ENCODE results near the gene IPCEF1.
"Not testable (repeated sequence)": the region's sequence is repeated elsewhere in the genome, so short reads cannot be mapped to it uniquely, and the experiment has no call there.

IPCEF1 gene

DNA sequence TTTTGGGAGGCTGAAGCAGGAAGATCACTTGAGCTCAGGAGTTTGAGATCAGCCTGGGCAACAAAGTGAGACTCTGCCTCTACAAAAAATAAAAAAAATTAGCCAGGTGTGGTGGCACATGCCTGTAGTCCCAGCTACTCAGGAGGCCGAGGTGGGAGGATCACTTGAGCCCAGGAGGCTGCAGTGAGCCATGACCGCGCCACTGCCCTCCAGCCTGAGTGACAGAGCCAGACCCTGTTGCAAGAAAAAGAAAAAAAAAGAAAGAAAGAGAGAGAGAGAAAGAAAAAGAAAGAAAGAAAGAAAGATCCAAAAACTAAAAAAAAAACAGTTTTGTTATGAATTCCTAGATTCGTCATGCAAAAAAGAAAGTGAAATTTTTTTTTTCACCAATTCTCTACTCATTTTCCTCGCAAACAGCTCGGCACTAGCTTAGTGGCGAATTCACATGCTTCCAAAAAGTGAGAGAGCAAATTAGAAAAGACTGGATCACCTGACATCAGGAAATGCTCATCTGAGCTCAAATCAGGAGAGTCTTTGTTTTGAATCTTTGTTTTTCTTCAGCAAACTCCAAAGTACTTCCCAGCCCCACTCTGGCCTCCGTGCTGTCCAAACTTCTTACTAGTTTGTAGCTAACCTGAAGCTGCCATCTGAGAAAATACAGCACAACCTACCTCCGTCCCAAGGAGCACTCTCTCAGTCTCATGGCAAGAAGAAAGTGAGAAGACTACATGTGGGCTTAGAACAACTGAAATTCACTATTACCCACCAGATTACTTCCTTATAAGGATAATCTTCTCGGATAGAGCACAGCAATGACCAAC lies 27.0 kb downstream of the IPCEF1 start:
- no peak for DNase-seq

DNA sequence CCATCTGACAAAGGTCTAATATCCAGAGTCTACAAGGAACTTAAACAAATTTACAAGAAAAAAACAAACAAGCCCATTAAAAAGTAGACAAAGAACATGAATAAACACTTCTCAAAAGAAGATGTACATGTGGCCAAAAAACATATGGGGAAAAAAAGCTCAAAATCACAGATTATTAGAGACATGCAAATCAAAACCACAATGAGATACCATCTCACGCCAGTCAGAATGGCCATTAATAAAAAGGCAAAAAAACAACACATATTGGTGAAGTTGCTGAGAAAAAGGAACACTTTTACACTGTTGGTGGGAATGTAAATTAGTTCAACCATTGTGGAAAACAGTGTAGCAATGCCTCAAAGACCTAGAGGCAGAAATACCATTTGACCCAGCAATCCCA lies 29.3 kb downstream of the IPCEF1 start:
- DNase-seq = not testable (repeated sequence)

DNA sequence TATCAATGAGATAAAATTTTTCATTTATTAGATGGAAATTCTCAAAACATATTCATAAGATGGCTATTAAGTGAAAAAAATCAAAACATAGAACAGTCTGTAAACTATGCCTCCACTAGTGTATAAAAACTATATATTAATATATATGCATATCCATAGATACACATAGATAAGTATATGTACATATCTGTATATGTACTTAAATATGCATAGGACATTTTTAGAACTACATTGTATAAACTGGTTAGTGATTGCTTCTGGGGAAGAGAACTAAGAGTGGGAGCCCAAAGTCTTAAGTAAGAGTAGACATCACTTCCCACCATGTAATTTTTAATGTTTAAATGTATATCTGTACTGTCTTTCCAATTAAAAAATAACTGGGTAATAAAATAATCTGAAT lies 31.5 kb downstream of the IPCEF1 start:
- no peak for DNase-seq

DNA sequence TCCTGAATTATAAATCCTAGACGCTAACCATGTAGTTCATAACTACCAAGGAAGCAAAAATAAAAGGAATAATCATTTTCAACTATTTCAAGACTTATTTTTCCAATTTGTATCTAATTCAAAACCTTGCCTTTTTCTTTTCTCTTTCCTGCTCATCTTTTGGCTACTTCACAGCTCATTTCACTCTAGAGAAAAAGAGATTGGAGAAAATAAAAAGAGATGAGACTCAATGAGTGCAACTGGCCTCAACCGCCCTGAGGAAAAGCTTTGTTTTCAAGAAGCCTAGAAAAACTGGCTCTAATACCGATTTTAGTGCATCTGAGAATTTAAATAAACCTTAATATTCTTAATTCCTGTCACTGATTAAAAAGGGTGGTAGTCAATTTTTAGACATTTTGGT lies 36.4 kb downstream of the IPCEF1 start:
- DNase-seq = no peak

DNA sequence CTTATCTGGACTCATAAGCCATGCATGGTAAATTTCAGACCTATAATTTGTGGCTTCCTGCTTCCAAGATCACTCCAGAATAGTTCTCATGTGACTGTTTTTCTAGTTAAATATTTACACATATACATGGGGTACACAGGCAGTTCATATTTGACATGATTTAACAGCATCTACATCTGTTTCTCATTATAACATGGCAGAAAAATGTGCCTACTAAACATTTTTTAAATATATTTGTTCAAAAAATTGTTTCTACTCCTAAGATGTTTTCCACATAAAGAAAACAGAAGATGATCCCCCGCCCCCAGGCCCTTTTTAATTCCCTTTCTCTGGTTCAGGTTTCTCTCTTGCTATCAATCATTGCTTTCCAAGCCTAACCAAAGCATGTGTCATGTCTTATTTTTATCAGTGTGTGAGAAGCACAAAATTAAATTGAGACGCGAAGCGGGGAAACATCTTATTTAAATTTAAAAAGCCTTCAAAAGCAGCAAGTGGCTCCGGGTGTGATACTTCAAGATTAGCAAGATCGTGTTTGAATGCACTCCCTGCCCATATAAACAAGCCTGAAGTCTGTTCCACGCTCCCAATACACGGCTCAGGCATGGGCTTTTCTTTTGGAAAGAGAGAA lies 37.3 kb downstream of the IPCEF1 start:
- DNase-seq = no peak

DNA sequence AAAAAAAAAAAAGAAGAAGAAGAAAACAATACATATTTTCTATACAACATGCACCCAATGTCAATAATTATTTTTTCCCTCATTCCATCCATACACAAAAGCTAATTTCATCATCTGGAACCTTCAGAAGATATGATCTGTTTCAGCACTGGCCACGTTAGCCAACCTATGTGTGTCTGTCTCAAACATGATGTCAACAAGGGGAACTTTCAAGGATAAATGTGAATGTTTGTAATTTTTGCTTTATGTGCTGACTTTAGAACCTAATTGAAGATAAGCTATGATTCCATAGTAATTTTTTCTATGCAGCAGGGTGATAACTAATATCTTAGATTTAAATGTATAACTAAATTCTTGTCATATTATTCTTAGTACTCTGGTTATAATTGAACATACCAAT lies 37.9 kb downstream of the IPCEF1 start:
- no peak for DNase-seq

DNA sequence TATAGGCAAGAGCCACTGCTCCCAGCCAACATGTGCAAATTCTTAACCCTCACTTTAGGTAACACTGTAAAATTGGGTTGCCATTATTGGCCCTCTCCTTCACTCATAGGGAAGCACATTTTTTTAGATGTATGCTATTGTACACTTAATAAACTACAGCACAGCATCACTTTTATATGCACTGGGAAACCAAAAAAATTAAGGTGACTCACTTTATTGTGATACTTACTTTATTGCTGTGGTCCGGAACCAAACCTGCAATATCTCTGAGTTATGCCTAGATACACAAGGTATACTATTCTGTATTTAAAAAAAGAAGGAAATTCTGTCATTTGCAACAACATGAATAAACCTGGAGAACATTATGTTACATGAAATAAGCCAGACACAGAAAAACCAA lies 40.5 kb downstream of the IPCEF1 start:
- DNase-seq = no peak

DNA sequence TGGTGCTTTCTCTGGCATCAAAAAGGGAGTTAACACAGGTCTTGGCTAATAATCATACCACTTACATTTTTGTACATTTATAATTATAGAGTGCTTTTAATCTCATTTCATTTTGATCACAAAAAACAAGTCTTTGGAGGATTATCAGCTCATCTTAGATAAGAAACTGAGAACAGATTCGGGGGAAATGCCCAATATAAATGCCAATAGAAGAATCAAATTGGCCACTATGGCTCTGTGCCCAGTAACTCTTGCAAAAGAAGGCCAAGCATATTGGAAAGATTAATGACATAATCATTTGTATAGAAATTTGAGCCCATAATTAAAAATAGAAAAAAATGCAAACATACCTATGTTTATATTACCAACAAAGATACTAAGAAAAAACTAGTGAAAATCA lies 42.5 kb downstream of the IPCEF1 start:
- no peak for DNase-seq

DNA sequence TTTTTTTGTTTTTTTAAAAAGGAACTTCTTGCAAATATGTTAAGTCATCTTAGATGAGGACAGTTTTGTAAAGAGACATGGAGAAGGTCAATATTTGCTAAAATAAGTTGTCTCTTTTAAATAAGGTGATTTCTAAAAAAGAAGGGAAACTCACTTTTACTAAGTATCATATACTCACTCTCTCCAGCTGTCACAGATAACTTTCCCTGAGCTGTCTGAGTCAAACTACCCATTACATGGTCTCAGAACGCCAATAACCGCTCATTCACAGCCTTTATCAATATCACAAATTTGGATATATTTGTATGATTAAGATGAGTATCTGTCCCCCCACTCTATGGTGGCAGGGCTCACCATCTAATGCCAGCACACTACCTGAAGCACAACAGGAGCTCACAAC lies 47.6 kb downstream of the IPCEF1 start:
- DNase-seq = no peak

DNA sequence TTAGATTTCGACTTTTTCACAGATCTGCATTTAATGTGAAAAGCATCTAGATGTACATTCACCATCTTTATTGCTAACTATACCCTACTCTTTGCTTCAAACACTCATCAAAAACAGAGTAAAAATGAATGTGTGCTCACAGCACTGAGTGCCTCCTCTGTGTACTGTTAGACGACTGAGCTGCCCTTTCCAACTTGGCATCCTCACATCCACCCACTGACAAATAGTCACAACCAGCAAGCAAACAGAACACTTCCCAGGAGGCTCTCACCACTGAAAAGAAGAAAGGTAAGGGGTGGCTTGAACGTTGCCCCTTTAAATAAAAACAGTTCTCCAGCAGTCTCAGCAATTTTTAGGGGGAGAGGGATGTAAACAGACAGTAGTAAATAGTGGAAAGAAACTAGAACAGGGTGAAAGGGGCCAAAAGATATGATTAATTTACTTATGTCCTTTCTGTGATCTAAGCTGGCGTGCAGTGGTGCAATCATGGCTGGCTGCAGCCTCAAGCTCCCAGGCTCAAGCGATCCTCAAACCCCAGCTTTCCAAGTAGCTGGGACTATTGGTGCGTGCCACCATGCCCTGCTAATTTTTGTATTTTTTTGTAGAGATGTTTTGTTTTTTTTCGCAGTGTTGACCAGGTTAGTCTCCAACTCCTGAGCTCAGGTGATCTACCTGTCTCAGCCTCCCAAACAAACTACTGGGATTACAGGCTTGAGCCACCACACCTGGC lies 48.7 kb downstream of the IPCEF1 start:
- no peak for DNase-seq

DNA sequence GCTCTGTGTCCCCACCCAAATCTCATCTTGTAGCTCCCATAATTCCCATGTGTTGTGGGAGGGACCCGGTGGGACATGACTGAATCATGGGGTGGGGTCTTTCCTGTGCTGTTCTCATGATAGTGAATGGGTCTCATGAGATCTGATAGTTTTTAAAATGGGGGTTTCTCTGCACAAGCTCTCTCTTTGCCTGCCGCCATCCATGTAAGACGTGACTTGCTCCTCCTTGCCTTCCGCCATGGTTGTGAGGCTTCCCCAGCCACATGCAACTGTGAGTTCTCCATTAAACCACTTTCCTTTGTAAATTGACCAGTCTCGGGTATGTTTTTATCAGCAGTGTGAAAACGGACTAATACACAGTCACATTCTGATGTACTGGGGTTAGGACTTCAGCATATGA lies 49.5 kb downstream of the IPCEF1 start:
- DNase-seq = not testable (repeated sequence)

DNA sequence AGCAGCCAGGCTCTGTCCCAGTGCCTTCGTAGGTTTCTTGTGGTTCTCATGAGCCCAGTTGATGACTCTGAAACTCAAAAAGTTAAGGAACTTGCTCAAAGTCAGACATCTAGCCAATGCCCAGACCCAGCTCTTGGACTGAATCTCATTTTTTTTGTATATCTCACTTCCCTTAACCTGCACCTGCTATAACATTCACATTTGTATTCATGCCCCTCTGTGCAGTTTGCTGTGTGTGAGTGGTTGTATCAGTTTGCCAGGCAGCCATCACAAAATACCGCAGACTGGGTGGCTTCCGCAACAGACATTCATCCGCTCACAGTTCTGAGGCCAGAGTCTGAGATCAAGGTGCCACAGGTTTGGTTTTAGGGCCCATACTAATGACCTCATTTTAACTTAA lies 49.9 kb downstream of the IPCEF1 start:
- DNase-seq = no peak

DNA sequence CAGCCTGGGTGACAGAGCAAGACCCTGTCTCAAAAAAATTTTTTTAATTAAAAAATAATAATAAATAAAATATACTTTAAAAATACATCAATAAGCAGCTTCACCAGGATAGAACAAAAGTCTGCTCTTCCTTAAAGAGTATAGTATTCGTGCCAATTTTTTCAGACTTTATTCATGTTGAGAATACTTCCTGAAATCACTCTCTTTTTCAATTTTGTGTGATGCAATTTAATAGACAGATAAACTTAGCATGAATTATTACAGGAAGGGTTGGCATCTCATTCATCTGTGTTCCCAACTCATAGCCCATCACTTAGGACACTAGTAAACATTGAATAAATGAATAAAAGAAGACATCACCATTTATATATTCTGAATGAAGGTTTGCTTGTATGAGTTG lies 52.4 kb downstream of the IPCEF1 start:
- DNase-seq = no peak

DNA sequence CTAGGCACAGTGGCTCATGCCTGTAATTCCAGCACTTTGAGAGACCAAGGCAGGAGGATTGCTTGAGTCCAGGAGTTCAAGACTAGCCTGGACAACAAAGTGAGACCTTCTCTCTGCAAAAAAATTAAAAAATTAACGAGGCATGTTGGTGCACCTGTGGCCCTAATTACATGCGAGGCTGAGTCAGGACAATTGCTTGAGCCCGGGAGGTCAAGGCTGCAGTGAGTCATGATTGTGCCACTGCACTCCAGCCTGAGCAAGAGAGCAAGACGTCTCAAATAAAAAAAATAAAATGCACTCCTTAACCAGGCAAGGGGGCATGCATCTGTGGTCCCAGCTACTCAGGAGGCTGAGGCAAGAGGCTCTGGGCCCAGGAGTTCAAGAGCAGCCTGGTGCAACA lies 53.0 kb downstream of the IPCEF1 start:
- DNase-seq = not testable (repeated sequence)

DNA sequence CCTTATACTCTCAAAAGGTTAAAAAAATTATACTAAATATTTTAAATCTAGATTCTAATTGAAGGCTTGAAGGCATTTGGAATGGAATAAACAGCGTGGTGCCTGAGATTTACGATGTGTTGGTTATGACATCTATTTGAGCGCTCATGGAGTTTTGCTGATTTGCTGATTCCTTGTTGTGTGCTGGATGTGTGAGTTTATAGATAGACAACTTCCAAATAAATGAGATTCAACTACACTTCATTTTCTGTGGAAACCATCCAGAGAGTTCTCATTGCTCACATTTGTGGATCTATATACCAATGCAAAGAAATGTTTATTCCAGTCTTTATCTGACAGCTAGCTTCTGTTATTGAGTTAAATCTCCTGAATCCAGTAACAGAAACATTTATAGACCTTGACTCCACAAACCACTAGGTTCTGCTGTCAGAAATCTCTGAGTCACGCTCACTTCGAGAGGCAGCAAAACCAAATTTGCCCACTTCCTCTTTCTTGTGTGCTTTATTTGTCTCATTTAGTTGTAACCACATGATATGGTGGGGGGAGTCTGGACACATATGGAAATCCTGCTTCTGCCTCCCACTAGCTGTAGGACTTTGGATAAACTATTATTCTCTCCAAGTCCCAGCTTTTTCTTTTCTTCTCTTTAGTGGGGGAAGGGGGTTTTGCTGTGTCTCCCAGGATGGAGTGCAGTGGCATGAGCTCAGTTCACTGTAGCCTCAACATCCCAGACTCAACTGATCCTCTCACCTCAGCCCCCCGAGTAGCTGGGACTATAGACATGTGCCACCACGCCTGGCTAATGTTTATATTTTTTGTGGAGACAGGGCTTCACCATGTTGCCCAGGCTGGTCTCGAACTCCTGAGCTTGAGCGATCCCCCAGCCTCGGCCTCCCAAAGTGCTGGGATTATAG lies 54.5 kb downstream of the IPCEF1 start:
- DNase-seq = no peak

DNA sequence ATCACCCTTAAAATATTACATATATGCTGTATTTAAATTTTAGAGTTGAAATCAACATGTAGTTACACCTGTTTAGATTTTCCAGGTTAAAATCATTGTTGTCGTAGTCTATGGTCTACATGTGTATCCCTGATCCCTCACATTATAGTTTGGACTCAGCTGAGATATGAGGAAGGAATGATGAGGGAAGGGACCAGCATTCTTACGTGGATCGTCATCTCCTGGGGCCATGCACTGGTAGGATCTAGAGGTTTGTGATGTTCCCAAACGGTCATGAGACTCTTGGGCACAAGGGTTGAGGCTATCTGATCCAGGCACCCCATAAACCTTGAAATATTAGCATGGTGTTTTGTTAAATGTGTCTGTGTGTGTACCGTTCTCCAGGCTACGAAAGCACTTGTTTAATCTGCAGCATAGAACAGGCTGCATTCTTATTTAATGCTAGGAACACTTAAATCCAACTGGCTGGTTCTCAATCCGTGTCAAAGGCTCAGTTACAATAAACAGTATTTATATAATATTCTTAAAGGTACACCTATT lies 55.4 kb downstream of the IPCEF1 start:
- DNase-seq = no peak

DNA sequence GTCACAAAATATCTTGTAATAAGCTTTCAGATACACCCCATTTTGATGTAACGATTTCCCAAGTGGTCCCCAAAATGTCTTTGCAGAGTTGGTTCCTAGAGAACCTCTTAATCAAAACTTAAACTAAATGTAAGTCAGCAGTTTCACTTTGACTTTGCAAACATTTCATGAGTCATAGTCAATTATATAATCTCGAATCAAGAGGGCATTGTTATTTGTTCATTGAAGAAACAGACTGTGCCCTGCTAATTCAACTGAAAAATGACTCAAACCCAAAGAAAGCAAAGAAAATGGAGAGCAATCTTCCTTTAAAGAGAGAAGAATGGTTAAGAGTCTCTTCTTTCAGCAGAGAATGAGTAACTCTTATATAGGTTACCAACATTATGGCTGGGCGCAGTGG lies 58.3 kb downstream of the IPCEF1 start:
- no peak for DNase-seq

DNA sequence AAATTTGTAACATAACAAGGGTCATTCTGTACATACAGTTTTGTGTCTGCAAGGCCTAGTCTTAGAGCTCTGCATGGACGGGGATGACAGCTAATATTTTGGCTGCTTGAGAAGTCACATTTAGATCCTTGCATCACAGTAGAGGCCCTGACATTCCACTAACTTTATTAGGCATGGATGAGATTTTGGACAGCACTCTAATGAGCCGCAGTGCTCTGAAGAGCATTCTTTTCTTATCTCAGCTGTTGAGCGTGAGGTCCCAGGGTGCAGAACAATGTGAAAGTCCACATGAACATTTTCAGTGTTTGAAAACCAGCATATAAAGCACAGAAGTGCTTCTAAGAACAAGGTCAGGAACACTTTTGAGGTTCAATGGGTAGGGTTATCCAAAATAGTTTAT lies 58.9 kb downstream of the IPCEF1 start:
- DNase-seq = no peak

DNA sequence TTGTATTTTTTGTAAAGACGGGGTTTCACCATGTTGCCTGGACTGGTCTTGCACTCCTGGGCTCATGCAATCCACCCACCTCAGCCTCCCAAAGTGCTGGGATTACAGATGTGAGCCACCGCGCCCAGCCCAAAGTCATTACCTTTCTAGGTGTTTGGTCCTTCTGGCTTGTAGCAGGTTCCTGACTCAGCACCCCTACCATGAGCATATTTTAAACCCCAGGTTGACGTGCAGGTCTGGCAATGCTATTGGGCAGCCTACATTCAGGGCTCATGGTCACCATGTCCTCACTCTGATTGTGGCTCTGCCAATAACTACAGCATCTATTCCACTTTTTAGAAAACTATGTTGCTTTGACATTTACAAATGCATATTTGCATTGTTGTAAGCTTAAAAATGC lies 59.4 kb downstream of the IPCEF1 start:
- DNase-seq = no peak

DNA sequence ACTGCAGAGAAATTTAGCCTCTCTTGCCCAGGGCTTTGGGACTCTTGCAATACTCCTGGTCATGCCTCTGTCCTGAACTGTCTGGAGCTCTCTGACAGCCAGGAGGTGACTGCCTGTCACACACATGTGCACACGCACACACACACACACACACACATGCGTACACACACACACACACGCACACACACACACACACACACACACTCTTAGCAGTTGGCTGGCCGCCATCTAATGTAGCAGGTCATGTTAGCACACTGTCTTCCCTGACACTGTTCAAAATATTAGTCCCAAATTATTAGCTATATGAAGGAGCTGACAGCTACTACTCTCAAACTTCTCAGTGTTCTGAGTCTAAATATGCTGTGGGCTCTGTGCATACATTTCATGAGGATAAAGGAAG lies 60.9 kb downstream of the IPCEF1 start:
- no peak for DNase-seq

DNA sequence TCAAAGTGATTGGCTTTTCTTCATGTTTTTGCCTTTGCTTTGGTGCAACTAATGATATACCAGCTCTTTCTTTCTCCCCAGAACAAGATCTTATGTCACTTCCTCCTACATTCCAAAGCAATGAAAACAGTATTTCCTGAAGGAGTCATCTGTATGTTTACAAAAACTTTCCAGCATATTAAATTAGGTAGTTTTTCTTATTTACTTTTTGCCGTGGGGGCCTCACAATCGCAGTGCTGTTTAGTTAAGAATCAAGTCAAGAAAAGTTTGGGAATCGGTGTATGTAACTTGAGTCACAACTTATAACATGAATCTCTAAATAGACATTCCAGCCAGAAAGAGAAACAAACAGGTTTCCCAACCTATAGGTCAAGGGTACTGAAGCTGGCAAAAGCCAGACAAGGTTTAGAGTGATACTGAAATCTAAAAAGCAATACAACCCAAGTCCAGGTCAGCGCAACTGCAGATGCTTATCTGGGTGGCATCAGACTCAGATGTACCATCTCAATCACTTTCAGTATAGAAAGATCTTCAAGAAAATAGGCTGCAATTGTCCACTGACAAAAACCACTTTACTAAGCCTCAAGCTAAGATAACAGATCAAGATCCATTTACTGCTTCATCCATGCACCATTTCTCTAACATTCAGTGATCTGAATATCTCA lies 63.6 kb downstream of the IPCEF1 start:
- no peak for DNase-seq

DNA sequence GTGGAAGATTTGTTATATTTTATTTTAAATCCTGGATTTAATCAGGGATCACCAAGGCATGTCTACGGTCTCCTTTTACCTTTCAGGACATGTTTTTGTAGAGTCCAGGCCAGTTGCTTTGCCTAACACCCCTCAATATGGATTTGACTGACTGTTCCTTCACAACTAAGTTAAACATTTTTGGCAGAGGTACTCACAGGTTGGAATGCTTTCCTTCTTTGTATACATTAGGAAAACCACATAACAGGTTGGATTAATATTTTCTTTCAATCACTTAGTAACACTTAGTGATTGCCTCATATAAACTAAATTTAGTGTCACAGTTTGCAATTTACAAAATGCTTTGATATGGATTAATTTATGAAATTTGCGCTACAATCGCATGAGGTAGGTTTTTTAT lies 64.5 kb downstream of the IPCEF1 start:
- no peak for DNase-seq
